NCI-H1417 treated with DMSO at 0.1 percent for 48 hours (cell line): Measurements from ENCODE around the gene PIP5K1C.

ENCODE experiments used
- DNase-seq: peaks from one replicate; lab custom pipeline; 2025; lab: John Stamatoyannopoulos, UW

Gene PIP5K1C

DNA sequence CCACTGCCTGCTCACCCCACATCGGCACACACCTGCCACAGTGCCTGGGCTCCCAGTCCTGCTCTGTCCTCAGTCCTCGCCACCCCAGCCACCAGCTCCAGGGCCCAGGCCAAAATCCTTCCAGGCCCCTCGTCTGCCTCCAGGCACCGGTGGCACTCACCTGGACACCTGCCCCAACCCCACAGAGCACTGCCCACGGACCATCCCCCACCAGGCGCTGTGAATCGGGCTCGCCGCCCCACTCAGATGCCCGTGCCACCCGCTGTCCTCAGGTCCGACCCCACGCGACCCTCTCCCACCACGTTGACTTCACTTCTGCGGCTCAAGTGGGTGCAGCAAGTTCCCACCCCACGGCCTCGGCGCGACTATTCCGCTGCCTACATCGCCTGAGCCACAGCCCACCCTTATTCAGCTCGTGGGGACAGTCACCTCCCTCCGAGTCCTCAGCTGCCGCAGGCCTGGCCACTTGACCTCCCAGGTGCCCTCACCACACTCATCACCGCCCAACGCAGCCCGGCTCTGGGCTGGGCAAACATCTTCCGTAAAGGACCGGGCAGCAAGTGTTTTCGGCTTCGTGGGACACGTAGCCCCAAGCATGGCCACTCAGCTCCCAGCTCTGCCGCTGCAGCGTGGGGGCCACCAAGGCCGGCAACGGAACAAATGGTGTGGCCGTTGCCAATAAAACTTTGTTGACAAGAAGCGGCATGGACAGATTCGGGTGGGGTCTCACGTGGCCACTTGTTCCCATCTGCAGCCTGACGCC lies 5.7 kb downstream of the PIP5K1C start:
- DNase-seq: no peak

- DNase-seq: no peak
Observed at GRCh38 chr19:3693025-3693925, 7.0 kb downstream of the PIP5K1C start.

DNA sequence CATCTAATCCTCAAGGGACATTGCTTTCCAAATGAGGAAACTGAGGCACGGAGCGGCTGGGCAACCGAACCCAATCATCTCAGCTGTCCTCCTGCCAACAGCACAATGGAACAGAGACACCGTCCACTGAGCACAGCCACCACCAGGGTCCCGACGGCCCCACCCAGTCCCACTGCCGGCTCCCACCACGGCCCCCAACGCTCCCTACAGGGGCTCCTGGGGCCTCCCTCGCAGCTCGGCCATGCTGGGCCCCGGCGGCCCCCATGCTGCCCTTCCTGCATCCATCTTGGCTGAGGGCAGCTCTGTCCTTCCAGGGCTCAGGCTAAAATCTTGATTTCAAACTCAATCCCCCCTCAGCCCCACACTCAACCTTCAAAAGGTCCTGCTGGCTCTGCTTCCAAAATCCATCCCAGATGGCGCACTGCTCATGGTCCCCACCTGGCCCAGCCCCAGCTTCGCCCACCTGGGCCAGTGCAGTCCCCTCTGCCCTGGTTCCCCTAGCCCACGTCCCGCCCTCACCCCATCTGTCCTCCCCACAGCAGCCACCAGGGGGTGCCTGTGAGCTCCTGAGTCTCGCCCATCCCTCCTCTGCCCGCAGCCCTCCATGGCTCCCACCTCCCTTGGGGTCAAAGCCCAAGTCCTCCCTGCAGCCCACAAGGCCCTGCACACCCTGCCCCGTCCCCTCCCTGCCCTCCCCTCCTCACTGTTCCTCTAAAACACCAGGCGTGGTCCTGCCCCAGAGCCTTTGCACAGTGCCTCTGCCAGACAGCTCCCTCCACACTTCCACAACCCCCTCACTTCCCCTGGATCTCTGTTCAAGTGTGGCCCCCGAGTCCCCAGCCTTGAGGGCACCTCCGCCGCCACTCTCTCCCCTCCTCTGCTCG lies 7.9 kb downstream of the PIP5K1C start:
- no peak for DNase-seq

DNA sequence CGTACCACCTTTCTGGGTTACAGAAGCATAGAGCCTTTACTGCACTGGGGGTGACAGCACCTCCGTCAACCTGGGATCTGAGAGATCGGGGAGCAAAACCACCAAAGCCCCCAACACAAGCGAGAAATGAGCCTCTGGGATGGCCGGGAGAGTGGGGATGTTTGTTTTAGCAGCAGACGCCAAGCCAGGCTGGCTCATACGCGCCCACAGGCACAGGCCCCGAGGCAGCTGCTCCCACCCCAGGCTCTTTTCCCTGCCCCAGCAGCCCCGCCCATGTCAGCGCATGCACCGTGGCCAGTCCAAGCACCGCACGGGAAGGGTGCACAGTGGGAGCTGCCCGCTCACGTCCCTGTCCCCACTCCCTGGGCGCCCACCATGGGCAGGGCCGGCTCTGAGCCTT lies 8.5 kb downstream of the PIP5K1C start:
- no peak for DNase-seq

GRCh38 chr19:3691372-3691716 lies 8.9 kb downstream of the PIP5K1C start:
- no peak for DNase-seq

- DNase-seq: no peak
Observed at GRCh38 chr19:3690551-3691371, 9.5 kb downstream of the PIP5K1C start.

DNA sequence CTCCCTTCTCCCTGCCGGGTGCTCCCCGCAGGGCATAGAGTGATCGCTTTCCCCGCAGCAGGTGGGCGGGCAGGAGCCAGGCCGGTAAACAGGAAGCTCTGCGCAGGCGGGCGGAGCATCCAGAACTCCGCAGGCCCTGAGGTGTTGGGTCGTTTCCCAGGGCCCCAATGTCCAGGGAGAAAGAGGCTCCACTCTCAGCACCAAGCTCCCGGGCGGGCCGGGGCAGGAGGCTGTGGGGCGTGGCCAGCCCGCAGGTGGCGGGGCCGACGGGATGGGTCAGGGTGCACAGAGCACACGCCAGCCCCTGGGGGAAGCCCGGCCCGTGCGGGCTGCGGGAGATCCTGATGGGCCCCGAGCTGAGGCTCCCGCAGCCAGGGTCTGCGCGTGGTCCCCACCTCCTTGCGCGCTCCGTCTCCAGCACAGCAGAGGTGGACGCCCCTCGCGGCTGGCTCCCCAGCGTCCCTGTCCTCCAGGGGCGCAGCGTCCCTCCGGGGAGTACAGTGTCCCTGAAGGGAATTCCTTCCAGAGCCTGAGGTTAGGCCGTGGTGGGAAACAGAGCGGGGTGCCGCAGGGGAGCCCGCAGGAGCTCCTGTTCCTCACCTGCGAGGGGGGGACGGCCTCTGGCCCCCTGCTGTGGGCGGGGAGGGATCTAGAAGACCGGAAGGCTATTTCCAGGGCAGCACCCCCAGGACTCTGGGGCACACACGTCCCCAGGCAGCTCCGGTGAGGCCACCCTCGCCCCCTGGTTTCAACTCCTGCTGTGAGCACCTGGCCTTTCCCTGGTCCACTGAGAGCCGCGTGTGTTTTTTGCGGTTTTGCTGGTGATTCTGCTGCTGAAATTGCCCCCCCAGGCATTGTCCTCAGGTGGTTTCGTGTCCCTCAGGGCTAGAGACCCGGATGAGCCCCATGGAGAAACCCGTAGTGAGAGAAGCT lies 12.2 kb downstream of the PIP5K1C start:
- DNase-seq: peak; percentile 13

DNA sequence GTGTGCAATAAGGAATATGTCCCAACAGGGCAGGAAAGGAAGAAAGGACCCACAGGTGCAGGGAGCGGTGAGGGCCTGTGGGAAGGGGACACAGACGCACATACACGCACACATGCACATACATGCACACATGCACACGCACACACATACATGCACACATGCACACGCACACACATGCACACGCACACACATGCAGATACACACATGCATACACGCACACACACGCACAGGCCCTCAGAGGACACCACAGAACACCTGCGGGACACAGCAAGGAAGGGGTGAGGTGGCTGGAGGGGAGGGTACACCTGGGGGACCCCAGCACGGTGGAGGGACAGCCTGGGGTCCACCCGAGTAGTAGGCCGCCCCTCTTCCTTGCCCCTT lies 12.9 kb downstream of the PIP5K1C start:
- no peak for DNase-seq

GRCh38 chr19:3684817-3685410 lies 15.4 kb downstream of the PIP5K1C start:
- no peak for DNase-seq

DNA sequence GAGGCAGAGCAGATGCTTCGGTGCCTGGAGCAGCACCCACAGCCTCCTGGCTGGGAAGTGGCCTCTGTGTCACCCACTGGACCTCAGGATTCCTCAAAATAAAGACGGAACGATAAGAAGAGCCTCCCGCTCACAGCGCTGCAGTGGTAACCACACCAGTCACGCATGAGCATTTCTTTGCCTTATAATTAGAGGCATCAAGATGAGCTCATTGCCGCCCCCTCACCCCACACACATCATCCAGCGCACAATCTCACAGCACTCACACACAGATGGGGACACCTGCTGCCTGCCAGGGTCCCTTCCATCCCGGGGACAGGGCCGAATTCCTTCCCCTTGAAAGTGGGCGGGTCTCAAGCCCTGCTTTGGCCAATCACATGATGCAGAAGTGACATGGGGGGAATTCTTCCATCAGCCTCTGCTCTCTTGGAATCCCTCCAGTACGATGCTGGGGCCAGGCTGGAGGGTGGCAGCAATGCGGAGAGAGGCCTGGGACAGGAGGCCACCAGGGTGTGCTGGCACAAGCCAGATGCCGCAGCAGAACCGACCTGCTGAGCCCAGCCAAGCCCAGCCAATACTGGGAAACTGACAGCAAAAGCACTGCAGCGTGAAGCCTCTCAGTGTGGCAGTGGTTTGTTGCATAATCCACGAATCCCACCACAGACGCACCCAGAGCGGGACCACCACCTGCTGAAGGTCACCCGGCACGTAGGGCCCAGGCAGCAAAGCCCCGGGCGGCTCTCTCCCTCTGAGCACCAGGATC lies 16.0 kb downstream of the PIP5K1C start:
- DNase-seq: no peak

- no peak for DNase-seq
Observed at GRCh38 chr19:3683405-3684053, 16.7 kb downstream of the PIP5K1C start.

DNA sequence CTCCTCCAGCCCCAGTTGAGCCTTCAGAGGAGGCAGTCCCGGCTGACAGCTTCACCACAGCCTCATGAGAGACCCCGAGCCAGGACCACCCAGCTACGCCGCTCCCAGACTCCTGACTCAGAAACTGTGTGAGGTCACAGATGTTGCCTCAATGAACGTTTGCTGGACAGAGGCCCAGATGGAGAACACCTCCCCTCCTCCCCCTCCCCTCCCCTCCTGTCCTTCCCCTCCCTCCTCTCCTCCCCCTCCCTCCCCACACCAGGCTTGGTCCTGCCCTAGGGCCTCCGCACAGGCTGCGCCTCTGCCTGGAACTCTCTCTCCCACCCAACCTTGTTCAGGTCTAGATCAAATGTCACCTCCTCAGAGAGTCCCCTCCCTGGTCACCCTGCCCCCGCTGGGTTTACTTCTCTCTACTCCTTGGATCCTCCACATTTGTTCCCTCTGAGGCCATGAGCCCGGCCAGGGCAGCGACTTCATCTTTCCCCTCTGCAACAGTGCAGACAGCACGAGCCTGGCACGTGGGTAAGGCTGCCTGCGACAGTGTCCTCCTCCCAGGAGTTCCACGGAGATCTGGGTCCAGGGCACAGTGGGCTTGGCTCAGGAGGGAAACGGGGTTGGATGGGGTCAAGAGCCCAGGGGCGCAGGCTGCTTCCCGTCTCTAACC lies 17.4 kb downstream of the PIP5K1C start:
- no peak for DNase-seq

- DNase-seq: no peak
Observed at GRCh38 chr19:3682286-3682685, 18.0 kb downstream of the PIP5K1C start.

- DNase-seq: no peak
Observed at GRCh38 chr19:3680939-3681338, 19.3 kb downstream of the PIP5K1C start.

DNA sequence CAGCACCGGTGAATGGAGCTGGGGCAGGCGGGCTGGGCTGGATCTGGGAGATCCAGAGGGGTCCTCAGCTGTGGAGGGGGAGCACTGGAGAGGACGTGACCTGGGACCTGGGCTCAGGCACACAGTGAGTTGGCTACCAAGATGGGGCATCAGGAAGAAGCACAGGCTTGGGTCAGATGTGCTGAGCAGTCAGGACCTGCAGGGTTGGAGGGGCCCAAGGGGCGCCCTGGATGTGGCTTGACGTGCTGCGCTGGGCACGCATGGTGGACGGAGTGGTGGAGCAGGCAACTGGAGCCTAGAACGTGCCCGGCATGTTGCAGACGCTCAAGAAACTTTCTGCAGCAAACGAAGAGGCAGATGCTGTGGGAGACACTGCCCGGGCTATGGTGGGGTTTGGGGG lies 20.7 kb downstream of the PIP5K1C start:
- no peak for DNase-seq

- no peak for DNase-seq
Observed at GRCh38 chr19:3679138-3679537, 21.1 kb downstream of the PIP5K1C start.

- DNase-seq: no peak
Observed at GRCh38 chr19:3678188-3678587, 22.1 kb downstream of the PIP5K1C start.
